ENCODE data around the gene CRY2.

The CRY2 gene

GRCh38 chr11:45850446-45850845 is 3.2 kb downstream of the CRY2 start:
- no peak for DNase-seq

GRCh38 chr11:45851228-45851627 is 4.0 kb downstream of the CRY2 start:
- no peak for DNase-seq

- DNase-seq: no peak
Measured at GRCh38 chr11:45852018-45852711, 4.9 kb downstream of the CRY2 start.

- DNase-seq: no peak
Measured at GRCh38 chr11:45852712-45853101, 5.4 kb downstream of the CRY2 start.

DNA sequence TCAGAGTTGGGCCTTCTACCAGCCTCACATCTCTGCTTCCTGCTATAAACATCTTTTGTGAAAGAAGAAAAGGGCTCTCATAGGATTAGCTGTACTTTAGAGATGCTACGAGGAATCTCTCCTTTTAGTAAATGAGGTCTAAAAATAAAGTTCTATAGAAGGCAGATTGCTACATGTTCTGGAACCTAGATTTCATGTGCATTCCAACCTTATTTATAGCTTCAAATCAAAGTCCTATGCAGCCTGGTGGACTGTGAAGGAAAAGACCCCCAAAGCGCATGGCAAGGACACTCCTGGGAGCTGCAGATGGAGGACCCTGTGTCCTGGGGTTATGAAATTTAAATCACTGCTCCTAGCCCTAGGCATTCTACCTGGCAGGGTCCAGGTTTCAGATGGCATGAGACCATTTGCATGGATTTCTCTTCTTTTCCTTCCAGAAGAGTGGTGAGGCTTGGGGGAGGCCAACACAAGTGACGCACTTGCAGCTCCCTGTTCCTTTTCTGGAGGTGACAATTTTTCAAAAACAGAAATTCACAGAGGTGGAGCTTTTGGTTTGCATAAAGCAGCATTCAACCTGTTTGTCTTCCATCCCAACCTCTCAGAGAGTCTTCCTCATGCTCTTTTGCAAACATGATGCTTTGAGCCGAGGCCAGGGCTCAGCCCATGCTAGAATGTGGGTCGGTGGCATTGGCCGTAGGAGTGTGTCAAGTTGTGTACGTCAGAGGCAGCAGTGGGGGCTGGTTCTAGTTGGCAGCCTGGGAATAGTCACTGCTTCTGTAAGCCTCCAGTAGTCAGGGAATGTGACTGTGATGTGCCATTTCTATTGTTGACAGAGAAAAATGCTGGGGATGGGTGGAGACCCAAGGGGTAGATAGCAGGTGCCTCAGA is 6.3 kb downstream of the CRY2 start:
- DNase-seq: no peak

DNA sequence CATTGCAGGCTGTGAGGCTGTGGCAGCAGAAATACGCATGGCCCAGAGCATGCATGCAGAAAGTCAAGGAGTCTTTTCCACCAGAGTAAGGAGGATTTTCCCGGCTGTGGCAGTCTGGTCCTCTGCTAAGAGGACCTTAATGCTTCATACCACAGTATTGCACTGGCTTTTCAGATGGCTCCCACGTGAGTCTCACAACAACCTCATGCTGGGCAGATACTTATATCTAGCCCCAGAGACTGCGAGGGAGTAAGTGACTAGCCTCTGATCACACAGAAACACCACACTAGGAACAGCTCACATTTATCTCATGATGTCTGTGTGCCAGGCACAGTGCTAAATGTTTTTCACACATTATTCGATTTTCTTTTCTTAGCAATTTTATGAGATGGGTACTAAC is 8.0 kb downstream of the CRY2 start:
- no peak for DNase-seq

DNA sequence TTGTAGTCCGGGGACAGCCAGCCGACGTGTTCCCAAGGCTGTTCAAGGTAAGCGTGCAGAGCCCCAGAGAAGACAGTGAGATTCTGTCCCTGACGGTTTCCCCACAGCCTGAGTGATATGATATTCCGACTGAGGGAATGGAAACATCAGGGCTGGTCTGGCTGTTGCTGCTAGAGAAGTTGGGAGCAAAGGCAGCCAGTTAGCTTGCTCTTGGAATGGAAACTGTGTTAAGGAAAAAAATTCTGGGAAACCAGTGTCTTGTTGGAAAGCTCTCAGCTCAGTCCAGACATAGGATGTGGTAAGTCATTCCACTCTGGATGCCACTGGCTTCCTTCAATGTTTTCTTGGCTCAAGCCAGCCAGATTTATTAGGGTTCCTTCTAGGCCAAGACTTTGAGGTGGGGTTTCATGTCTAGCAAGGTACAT is 8.8 kb downstream of the CRY2 start:
- DNase-seq: no peak

- no peak for DNase-seq
Measured at GRCh38 chr11:45857961-45858474, 10.7 kb downstream of the CRY2 start.

DNA sequence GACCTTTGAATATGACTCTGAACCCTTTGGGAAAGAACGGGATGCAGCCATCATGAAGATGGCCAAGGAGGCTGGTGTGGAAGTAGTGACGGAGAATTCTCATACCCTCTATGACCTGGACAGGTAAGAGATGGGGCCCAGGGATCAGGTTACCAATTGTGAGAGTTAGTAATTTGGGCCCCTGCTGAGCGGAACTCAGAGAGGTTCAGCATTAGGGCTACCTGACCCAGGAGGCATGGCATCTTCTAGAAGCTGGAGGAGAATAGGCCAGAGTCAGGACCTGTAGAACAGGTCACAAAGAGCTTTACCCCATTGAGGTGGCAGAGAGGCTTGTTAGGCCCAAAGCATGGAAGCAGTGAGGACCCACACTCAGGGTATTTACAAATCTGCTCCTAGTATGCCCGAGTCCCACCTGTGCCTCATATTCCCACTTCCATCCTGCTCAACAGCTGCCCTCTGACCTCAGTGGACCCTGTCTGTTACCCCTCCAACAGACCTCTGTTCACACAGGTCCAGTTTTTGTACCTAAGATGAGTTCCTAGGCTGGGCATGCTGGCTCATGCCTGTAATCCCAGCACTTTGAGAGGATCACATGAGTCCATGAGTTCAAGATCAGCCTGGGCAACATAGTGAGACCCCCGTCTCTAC is 11.6 kb downstream of the CRY2 start:
- DNase-seq: no peak

DNA sequence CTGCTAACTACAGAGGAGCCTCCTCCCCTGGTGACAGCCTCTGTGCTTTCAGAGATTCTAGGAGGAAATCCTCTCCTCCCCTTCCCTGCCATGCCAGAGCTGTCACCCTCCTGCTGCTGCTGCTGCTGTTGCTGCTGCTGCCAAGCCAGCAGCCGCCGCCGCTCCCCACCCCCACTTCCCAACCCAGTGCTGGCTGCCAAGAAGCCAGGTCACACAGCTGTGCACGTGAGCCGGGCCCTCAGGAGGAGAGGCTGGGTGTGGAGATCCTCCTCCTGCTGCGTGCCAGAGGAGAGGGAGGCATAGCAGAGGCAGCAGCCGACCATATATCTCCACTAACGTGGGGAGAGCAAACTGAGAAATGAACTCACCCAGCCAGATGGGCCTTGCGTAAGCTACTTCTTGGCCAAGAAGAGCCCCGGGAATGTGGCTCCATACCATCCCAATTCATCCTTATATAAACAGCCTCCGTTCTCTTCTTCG is 12.4 kb downstream of the CRY2 start:
- no peak for DNase-seq

DNA sequence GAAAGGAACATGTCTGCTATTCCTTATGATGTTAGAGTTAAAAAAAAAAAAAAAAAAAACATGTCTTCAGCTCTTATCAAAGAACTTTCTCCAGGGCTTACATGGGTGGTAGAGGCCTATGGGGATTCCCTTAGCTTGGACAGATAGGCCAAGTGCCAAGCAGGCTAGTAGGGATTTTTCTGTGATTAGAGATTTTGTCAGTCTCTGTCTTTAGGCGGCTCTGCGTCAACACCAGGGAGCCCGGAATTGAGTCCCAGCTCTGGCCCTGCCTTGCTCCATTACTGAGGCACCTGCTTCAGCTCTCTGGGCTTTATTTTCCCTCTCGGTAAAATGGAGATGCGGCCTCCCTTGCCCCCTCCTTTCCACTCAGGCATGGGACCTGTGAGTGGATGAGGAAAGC is 13.1 kb downstream of the CRY2 start:
- no peak for DNase-seq

DNA sequence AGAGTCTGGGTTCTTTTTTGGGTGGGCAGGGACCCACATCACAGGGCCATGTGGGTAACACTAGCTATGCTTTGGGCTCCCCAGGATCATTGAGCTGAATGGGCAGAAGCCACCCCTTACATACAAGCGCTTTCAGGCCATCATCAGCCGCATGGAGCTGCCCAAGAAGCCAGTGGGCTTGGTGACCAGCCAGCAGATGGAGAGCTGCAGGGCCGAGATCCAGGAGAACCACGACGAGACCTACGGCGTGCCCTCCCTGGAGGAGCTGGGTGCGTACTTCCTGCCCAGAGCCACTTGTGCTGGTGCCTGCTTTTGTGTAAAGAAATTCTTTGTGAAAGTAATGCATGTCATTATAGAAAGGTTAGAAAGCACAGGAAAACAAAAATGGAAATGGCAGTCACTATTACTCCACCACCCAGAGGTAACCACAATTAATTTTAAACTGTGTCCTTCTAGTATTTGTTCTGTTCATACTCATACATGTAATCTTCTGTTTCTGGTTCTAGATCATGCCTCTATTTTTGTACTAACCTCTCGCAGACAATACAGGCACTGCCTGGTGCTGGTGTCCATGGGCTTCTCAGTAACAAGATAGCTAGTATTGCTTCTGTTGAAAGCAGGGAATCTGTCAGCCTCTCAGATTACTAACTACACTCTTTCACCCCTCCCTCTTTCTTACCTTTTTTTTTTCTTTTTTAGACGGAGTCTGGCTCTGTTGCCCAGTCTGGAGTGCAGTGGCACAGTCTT is 13.7 kb downstream of the CRY2 start:
- DNase-seq: no peak

DNA sequence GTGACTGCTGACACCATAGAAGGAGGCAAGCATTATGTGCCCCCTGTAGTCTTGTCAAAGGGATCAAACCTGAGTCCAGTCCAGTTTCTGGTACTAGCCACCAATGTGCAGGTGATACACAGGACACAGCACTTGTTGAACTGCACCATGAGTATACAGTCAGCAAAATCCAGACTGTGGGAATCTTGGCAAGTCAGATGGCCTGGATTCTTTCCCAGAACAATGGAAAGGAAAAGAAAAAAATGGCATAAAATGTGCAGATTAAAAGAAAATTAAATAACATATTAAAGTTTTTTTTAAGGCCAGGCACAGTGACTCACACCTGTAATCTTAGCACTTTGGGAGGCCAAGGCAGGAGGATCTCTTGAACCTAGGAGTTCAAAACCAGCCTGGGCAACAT is 16.8 kb downstream of the CRY2 start:
- no peak for DNase-seq

- no peak for DNase-seq
Measured at GRCh38 chr11:45869551-45869950, 22.3 kb downstream of the CRY2 start.

DNA sequence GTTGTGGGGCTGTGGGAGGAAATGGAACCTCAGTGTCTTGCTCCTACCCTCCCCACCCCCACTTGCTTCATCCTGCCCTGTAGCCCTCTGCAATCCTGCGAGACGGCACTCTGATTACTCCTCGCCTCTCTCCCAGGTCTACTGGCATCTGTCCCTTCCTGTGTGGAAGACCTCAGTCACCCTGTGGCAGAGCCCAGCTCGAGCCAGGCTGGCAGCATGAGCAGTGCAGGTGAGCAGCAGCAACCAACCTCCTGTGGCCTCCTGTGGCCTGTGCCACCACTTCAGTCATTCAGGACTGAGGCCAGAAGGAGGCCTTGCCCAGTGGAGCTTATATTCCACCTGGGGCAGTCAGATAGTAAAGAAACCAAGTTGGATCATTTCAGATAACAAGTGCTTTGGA is 23.4 kb downstream of the CRY2 start:
- no peak for DNase-seq

DNA sequence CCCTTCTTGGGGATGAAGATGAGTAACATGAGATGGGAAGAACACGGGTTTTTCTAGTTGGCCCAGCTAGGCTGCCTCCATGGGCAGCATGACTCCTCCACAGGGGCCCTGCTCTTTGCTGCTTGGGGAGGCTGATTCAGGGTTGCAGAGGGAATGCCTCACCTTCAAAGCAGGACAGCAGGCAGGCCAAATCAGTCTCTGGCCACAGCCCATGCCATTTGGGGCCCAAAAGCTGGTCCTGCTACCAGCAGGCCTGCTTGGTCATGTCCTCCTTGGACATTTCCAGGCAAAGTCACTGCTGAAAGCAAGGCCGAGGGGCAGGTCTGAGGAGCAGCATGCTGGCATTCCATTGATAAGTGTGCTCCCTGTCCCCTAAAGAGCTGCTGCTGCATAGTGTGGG is 24.4 kb downstream of the CRY2 start:
- DNase-seq: no peak

DNA sequence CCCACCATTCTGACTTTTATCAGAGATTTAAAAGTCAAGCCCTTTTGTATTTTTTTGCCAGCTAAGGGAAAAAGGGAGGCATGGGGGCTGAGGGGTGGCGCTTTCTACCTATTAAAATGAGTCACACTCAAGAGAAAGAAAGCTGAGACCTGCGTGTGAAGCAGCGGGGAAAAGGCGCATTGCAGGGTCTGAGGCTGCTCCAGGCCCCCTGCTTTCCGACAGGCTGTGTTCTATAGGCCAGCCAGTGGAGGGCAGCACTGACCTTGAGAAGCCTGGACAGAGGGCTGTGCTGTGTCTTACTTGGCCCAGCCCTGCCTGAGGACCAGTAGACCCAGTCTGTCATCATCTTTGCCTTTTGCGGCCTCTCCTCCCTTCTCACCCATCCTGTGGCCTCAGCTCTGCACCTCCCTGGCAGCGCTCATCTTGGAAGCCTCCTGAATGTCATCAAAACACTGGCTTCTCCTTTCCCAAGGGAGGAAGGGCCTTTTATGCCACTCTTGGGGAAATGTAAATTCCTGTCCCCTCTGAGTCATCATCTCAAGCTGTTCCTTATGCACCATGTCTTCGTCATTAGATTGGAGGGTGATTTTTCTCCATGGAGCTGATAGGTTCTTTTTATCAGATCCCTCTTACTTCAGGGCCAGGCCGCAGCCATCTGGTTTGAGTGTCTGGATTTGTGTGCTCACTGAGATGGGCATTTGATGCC is 25.5 kb downstream of the CRY2 start:
- peak; percentile 24 for DNase-seq

DNA sequence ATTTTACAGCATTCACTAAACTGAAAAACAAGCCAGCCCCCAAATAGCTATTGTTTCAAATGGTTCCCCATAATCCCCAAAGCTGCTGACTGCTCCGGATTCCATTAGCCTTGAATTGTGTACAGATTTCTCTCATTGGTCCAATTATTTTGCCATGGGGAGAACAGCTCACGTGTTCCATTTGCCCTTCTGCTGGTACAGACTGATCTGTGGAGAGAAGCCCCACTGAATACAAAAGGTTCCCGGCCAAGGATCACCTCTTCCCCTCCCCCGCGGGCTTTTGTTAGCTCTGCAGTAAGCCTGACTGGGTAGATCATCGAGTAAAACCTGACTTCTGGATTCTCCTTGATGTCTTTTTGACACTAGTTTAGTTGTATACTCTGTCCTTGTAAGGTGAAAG is 29.1 kb downstream of the CRY2 start:
- DNase-seq: no peak

DNA sequence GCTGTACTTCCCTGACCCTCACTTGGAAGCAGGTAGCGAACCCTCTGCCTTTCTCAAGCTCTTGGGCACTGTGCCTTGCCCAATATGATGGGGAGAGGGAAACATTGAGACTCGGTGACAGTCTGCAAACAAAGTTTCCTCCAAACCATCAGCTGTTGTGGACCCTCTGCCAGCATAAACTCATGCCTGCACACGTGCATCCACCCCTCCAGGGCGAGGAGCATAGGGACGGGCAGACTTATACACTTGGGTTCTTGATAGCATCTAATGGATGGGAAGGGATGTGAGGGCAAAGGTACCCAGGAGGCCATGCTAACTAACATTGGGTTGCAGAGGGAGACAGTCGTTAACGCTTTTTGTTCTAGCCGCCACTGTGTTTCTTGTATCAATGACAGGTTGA is 29.9 kb downstream of the CRY2 start:
- DNase-seq: no peak

- DNase-seq: no peak
Measured at GRCh38 chr11:45877845-45878244, 30.6 kb downstream of the CRY2 start.

GRCh38 chr11:45879803-45880686 is 32.8 kb downstream of the CRY2 start:
- no peak for DNase-seq
